HG02678 (cell line): ENCODE data around the gene PUS7.
A peak's percentile ranks its signal among the peaks of the same experiment; 100 is the strongest.
"Not testable (repeated sequence)": the region's sequence is repeated elsewhere in the genome, so short reads cannot be mapped to it uniquely, and the experiment has no call there.

Experiments used
- ATAC-seq: cut with Tn5 transposase; IDR thresholded peaks from one replicate; pipeline ENCODE4 v1.9.1; 2021; ENCODE audit warnings: mild to moderate bottlenecking, moderate library complexity; ENCODE audit not compliant: unreplicated experiment

PUS7 gene, protein sequence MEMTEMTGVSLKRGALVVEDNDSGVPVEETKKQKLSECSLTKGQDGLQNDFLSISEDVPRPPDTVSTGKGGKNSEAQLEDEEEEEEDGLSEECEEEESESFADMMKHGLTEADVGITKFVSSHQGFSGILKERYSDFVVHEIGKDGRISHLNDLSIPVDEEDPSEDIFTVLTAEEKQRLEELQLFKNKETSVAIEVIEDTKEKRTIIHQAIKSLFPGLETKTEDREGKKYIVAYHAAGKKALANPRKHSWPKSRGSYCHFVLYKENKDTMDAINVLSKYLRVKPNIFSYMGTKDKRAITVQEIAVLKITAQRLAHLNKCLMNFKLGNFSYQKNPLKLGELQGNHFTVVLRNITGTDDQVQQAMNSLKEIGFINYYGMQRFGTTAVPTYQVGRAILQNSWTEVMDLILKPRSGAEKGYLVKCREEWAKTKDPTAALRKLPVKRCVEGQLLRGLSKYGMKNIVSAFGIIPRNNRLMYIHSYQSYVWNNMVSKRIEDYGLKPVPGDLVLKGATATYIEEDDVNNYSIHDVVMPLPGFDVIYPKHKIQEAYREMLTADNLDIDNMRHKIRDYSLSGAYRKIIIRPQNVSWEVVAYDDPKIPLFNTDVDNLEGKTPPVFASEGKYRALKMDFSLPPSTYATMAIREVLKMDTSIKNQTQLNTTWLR

DNA sequence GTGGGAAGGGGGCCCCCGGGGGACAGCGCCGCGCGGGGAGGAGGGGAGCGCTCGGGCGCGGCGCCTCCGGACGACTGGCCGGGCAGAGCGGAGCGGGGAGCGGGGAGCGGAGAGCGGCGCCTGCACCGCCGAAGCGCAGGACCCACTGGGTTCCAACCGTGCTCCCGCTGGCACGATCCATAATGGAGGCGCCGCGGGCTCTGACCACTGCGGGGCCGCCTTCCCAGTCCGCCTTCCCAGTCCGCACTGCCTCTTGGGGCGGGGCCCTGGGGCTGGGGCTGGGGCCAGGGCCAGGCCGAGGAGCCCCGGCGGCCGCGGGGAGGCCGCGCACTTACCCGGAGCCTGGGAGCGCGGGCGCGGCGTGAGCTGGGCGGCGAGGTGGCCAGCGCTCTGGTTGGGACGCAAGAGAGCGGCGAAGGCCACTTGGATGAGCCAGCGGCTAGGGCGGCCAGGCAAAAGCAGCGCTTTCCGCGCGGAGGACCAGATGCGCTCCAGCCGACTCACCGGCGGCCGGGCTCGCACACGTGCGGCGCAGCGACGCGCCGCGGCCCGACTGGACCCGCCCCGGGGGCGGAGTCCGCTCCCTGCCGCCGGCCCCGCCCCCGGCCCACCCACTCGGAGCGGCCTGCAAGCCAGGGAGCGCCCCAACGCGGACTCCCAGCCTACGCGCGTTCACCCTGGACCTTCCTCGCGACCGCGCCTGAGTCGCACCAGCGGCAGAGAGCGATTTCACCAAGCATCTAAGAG, at the start of gene PUS7:
Gene PUS7 (minus strand): TSS at position 555 of the 747 bp plus-strand sequence. CDS start 13,759 bp downstream, outside the sequence.
- peak; percentile 86 for ATAC-seq

DNA sequence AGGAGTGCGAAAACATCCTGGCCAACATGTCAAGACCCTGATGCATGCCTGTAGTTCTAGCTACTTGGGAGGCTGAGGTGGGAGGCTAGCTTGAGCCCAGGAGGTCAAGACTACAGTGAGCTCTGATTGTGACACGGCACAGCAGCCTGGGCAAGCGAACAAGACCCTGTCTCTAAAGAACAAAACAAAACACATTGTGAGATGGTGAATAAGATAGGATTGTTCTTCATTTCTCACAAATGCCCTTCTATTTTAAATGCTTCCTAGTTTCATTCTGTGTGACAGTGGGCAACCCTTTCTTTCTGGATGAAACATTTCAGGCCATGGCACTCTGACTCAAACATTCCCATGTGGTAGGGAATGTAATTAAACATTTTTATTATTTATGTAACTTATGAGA, 45.8 kb upstream of the PUS7 start:
- ATAC-seq = no peak

DNA sequence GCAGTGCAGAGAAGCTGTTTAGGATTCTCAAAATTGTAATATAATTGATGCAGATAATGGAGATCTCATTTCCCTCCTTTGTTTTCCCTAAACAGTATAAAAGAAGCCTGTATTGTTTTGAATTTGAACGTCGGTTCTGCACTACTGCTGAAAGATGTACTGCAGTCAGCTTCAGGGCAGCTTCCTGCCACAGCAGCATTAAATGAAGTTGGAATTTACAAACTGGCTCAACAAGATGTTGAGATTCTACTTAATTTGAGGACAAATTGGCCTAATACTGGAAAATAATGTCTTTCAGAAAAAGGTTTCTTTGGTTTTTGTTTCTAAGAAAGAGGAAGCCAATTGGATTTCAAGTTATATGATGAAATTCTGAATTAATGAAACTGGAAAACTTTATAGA, 45.0 kb upstream of the PUS7 start:
- ATAC-seq = no peak

DNA sequence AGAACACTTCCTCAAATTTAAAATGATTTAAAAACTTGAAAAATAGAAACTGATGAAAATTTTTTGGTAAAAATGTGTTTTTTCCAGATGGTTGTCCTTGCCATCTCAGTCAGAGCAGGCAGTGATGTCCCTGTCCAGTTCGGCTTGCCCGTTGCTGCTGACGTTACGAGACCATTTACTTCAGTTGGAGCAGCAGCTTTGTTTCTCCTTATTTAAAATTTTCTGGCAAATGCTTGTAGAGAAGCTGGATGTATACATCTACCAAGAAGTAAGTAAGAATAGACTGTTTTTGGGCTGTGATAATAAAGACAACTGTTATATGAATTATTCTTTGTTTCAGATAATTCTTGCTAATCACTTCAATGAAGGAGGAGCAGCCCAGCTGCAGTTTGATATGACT, 43.1 kb upstream of the PUS7 start:
- no peak for ATAC-seq

DNA sequence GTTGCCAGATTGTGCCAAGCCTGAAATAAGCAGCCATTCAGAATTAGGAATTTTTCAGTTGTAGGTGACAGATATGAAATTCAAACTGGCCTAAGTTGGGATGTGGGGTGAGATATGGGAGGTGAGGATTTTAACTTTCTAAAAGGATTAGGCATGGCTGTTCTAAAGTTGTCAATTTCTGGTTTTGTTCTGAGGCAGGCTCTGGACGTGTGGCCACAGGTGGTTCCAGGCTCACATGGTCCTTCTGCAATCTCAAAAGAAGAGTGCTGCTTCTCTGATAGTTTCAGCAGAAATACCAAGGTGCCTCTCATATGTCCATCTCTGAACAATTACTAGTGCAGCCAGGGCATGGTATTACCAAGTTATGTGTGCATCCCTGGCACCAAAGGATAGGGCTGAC, 37.9 kb upstream of the PUS7 start:
- no peak for ATAC-seq

DNA sequence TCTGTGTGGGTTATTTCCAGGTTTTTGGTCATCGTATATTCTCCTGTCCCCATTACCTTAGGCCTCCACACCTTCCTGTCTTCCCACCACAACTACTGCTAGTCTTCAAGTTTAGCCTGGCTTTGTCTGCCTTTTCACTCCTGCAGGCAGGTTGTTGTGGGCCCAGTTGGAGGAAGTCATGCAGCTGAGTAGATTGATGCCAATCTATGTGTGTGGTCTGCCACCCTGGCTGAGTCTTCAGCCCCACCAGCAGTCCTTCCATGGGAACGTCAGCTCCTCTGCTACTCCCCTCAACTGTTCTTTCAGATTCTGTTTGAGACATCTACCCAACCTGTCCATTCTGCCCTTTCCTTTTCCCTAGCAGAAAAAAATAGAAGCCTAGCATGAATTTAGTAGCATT, 16.3 kb upstream of the PUS7 start:
- ATAC-seq = no peak

DNA sequence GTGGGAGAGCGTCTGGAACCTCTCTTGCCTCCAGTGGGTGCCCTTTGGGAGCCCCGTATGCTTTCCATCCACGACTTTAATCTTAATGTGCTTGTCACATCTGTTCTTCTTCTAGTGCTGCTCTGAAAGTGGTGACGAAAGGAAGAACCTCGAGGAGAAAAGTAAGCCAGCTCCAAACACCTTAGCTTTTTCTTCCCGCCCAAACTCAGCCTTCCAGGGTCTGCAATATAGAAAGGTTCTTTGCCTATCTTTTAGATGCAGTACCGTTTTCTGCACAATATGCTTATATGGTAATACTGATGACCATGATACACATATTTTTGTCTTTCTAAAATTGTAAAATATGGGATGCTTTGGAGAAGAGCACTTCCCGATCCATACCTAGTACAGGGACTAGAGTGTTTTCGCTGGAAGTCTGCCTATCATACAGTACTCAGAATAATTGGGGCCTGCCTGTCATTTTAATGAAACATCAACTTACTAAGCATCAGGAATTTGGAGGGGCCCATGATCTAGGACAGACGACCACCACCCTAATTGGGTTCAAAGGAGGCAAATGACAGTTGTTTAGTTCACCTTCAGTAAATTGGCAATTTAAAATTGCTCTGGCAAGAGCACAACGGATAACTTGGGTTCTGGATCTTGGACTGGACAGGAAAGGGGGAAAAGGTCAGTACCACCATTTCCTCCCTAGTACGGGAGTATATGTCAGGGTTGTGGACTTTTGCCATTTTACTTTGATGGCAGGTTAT, 10.8 kb upstream of the PUS7 start:
- no peak for ATAC-seq

DNA sequence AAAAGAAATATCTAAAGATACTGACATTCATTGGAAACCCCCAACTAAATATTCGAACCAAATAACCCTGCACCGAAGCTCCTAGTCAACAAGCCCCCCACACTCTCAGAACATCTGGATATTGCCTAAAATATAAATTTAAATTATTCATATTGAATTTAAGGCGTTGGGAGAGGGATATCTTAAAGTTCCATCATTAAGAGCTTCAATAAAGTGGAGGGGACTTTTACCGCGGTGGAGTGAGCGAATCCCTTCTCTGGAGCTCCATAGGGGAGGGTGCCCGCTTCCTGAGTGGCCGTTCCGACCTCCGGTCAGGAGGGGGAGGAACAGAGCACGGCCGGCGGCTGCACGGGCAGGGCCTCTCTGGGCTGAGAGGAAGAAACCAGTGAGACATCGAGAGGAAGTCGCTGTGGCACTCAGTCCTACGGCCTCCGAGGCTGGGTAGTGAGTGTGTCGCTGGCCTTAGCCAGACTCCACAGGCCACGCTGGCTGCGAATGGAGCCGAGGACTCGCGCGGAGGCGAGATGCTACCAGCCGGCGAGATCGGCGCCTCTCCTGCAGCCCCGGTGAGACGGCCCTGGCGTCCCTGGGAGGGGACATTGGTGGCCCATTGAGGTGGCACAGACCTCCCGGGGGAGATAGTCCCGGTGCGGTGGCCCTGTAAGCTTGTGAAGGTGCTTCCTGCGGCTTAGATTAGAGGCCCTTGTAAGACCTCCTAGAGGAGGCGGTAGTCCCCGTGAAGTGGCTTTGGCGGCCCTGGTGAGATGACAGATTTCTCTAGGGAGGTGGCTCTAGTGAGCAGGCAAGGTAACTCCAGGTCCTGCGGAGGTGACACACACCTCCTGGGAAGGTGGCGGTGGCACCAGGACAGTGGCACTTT, 10.0 kb upstream of the PUS7 start, which contains the start of gene RINT1:
Gene RINT1 (plus strand): TSS at position 410 of the 880 bp plus-strand sequence. CDS start 115 bp downstream, at position 525.
- peak; percentile 96 for ATAC-seq

DNA sequence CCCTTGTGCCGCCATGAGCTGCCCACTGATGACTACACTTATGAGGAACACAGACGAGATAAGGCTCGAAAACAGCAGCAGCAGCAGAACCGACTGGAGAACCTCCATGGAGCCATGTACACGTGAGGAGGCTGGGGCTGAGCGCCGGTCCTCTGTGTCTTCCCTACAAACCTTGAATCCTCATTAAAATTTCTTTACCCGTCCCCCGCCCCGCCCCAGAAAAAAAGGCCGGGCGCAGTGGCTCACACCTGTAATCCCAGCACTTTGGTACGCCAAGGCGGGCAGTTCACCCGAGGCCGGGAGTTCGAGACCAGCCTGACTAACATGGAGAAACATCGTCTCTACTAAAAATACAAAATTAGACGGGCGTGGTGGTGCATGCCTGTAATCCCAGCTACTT, 8.5 kb upstream of the PUS7 start:
- ATAC-seq = no peak

DNA sequence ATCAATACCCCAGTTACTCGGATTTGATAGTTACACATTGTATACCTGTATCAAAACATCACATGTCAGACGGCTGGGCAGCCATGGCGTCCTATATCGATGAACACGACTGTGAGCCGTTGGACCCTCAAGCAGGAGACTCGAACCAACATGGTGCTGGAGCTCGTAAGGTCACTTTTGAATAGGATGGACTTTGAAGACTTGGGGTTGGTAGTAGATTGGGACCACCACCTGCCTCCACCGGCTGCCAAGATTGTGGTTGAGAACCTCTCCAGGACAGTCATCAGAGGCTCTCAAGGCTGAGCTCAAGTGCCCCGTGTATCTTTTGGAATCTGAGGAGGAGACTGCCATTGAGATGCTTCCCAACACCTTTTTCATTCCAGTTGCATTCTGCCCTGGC, 8.1 kb upstream of the PUS7 start:
- no peak for ATAC-seq

DNA sequence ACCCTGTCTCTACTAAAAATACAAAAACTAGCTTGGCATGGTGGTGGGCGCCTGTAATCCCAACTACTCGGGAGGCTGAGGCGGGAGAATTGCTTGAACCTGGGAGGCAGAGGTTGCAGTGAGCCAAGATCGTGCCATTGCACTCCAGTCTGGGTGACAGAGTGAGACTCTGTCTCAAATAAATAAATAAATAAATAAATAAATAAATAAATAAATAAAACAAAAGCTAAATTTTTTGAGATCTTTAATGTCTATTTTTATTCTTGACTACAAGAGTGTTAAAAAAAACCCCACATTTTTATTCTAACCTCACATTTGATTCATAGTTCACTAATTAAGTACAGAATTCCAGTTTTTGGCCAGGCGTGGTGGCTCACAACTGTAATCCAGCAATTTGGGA, 5.7 kb upstream of the PUS7 start:
- not testable (repeated sequence) for ATAC-seq

DNA sequence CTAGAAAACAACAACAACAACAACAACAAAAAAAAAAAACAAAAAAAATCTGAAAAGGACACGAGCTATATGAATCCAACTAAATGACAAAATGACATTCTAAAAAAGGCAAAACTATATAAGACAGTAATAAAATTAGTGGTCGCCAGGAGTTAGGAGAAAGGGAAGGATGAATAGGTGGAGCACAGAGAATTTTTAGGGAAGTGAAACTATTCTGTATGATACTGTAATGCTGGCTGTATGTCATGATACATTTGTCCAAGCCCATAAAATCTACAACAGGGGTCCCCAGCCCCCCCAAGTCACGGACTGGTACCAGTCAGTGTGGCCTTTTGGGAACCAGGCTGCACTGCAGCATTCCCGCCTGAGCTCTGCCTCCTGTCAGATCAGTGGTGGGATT, 2.8 kb upstream of the PUS7 start:
- no peak for ATAC-seq

DNA sequence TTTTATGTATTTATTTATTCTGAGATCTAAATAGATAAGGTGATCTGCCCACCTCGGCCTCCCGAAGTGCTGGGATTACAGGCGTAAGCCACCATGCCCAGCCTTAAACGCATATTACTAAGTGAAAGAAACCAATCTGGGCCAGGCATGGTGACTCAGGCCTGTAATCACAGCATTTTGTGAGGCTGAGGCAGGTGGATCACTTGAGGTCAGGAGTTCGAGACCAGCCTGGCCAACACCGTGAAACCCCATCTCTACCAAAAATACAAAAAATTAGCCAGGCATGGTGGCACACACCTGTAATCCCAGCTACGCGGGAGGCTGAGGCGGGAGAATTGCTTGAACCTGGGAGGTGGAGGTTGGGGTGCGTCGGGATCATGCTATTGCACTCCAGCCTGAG, 2.4 kb upstream of the PUS7 start:
- ATAC-seq = not testable (repeated sequence)

DNA sequence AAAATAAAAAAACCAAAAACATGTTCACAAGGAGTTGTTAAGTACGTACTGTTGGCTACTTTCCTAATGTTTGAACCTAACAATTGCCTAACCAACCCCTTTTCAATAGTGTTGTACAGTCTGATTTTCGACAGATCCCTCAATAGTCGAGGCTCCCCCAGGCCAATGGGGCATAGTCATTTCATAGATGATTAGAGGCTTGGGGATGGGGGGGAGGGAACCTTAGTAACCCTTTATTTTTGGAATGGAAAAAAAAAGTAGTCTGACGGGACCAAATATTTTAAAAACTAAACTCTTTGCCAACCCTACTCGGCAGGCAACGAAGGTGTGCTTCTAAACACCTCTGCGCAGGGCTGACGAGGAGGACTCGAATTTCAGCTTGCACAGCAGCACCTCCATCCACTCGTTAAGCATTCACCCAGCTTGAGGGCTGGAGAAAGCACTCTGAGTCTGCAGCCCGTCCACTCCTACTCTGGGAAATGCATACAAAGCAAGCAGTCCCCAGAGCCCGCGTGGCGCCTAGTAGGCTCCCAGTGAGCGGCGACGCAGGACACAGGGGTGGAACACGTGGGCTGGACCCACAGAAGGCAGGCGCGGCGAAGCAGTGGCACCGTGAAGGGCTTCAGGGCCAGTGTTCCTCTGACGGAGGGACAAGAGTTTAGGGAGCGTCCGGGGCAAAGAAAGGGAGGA, 899 bp downstream of the PUS7 start:
- peak; percentile 42 for ATAC-seq

DNA sequence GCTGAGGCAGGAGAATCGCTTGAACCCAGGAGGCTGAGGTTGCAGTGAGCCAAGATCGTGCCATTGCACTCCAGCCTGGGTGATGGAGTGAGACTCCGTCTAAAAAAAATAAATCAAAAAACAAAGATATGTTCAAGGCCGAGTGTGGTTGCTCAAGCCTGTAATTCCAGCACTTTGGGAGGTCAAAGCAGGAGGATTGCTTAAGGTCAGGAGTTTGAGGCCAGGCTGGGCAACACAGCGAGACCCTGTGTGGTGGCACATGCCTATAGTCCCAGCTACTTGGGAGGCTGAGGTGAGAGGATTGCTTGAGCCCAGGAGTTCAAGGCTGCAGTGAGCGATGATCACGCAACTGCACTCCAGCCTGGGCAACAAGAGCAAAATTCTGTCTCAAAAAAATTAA, 1.5 kb downstream of the PUS7 start:
- ATAC-seq = not testable (repeated sequence)

DNA sequence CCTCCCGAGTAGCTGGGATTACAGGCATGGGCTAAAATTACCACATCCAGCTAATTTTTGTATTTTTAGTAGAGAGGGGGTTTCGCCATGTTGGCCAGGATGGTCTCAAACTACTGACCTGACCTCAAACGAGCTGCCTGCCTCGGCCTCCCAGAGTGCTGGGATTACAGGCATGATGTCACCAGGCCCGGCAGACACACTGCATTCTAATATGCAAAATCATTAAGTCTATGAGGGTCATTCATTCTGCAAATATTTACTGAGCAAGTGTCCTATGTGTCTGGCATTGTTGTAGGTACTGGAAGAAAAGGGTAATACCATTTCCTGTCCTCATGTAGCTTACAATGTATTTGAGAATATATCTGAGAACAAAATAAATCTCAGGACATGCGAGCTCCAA, 2.7 kb downstream of the PUS7 start:
- no peak for ATAC-seq

DNA sequence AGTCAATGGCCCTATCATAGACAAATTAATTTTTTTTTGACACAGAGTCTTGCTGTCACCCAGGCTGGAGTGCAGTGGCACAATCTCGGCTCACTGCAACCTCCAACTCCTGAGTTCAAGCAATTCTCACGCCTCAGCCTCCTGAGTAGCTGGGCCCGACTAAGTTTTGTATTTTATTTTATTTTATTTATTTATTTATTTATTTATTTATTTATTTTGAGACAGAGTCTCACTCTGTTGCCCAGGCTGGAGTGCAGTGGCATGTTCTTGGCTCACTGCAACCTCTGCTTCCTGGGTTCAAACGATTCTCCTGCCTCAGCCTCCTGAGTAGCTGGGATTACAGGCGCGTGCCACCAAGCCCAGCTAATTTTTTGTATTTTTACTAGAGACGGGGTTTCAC, 6.5 kb downstream of the PUS7 start:
- not testable (repeated sequence) for ATAC-seq

DNA sequence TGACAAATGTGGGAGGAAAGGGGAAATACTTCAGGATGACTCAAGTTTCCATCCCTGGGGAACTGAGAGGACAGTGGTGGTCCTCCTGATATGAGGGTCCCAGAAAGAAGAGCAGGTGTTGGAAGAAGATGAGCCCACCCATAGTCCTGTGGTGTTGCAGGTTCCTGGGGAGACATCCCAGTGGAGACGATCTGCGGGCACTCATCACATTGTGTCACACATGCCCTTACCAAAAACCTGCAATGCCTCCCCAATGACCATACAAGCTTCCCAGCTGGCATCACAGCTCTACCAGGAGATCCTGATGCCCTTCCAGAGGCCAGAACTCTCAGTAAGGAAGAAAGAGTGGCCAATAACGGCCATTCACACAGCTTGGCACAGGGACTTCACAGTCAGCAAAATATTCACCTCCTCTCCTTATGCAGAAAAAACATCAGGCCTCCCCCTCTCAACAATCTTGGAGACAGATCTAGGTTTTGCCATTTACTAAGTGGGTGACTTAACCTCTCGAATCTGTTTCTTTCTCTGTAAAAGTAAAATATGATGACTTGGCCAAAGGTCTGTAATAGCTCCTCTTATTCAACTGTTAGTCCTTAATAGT, 9.0 kb downstream of the PUS7 start:
- no peak for ATAC-seq

DNA sequence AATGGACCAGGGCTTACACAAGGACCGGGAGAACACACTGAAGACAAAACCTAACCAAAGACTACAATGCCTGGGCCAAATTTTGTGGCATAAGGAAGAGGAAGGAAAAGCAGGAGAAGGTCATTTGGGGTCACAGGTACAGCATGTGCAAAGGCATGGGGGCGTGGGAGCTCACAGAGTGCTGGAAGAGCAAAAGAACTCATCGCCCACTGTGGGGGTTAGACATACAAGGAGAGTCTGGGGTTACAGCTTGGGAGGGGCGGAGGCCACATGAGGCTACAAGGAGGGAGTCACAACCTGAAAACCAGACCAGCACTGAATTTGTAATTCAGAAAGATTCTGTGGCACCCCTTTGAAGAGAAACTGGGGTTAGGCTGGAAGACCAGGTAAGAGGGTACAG, 9.7 kb downstream of the PUS7 start:
- ATAC-seq = no peak
